AG04450 (cell line): ENCODE measurements around the gene CCDC6. TPM values are rescaled to one million over a fixed set of nuclear protein-coding genes. Genes with fewer than 3 reads are reported as not detected.
"Not testable (repeated sequence)": the region's sequence is repeated elsewhere in the genome, so short reads cannot be mapped to it uniquely, and the experiment has no call there.

ENCODE experiments used
- CTCF ChIA-PET: fragments of 300-600, 350-600 bp; formaldehyde crosslinking; extraction: SDS; loops from one replicate; lab custom pipeline; 2022; ENCODE audit warnings: antibody characterized with exemption, inconsistent platforms; lab: Charles Lee
- POLR2A ChIA-PET: fragments of 350-600 bp; formaldehyde crosslinking; extraction: SDS; loops from one replicate; lab custom pipeline; 2021; ENCODE audit warnings: antibody characterized with exemption, inconsistent platforms; lab: Yijun Ruan, JAX
- DNase-seq: peaks from one replicate; pipeline ENCODE4 v3.0.0-alpha.2; 2011; ENCODE audit warnings: low read depth, low spot score
- H3K27ac ChIP-seq: one replicate; pipeline ENCODE4 v1.5.1; 2012; ENCODE audit warnings: low read depth, low read length, control low read depth
- H3K27me3 ChIP-seq: one replicate; pipeline ENCODE4 v1.6.0; 2012; ENCODE audit warnings: low read length; ENCODE audit not compliant: control insufficient read depth, insufficient read depth
- H3K4me3 ChIP-seq: 2 replicates; pipeline ENCODE4 v1.5.1; 2011; ENCODE audit warnings: mild to moderate bottlenecking, low read depth, low read length, control low read depth
- H3K9me3 ChIP-seq: 2 replicates; pipeline ENCODE4 v1.5.1; 2012; ENCODE audit warnings: low read length; ENCODE audit not compliant: control insufficient read depth, insufficient read depth
- polyA plus RNA-seq: library from polyadenylated mRNA; depleted of rRNA; stranded (reverse); fragments of >200 nt; gene quantifications from 2 replicates; pipeline ENCODE4 v1.2.3, GENCODE V29; 2011
- TF ChIP-seq, protein P1 (sequence below): IDR thresholded peaks from 2 replicates; pipeline ENCODE4 v1.5.1; 2011; ENCODE audit warnings: low read depth, low read length, control low read depth, inconsistent platforms

The CCDC6 gene
- polyA plus RNA-seq, 1 experiment: 51.1 TPM

DNA sequence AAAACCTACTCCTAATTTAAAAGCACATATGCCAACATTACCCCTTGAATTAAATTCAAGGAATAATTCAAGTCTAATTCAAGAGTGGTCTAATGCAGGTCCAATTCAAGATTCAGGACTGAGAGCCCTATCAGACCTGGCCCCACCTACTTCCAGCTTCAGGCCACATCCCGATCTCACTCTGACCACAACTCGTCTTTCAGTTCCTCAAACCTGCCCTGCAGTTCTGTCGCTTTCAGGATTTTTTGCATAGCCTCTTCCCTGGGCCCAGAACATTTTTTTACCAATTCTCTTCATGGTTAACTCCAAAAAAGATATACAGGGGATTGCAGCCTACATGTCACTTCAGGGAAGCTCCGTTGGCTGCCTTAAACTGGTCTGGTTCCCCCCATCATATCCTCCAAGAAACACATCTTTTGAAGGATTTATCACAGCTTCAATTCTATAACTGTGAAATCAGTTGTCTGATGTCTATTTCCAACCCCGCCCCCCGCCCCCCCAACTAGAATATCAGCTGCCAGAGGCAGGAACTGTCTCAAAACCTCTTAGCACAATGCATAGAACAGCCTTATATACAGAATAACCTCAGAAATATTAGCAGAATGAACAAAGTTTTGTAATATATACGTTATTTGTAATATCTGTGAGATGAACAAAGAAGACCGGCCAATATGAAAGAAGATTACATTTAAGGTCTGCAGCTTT is 20.8 kb downstream of the CCDC6 start:
- Histone ChIP-seq H3K4me3 (no peak overlapping the region), H3K9me3 (no peaks in the 10 kb centered on the region), H3K27ac (no peak overlapping the region), H3K27me3 (no peaks in the 10 kb centered on the region)
- TF ChIP-seq, protein P1, sequence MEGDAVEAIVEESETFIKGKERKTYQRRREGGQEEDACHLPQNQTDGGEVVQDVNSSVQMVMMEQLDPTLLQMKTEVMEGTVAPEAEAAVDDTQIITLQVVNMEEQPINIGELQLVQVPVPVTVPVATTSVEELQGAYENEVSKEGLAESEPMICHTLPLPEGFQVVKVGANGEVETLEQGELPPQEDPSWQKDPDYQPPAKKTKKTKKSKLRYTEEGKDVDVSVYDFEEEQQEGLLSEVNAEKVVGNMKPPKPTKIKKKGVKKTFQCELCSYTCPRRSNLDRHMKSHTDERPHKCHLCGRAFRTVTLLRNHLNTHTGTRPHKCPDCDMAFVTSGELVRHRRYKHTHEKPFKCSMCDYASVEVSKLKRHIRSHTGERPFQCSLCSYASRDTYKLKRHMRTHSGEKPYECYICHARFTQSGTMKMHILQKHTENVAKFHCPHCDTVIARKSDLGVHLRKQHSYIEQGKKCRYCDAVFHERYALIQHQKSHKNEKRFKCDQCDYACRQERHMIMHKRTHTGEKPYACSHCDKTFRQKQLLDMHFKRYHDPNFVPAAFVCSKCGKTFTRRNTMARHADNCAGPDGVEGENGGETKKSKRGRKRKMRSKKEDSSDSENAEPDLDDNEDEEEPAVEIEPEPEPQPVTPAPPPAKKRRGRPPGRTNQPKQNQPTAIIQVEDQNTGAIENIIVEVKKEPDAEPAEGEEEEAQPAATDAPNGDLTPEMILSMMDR: no peak
- POLR2A ChIA-PET: no interaction called here
- CTCF ChIA-PET: interaction anchor here (0.6 kb wide), 1 partner anchor 992 kb away, joined by 3 read pairs; no protein-coding TSS in a partner anchor
- DNase-seq: no peak

DNA sequence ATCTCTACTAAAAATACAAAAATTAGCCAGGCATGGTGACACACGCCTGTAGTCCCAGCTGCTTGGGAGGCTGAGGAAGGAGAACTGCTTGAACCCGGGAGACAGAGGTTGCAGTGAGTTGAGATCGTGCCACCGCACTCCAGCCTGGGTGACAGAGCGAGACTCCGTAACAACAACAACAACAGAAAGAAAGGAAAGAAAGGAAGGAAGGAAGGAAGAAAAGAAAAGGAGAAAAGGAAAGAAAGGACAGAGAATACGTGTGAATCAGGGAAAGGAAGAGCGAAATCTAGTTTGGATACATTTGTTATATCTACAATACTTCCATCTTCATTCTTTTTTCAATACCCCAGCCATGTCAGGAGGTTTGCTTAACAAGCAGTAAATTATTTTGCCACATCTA is 21.5 kb downstream of the CCDC6 start:
- H3K4me3 ChIP-seq, H3K27me3 ChIP-seq, POLR2A ChIA-PET, H3K9me3 ChIP-seq, H3K27ac ChIP-seq, DNase-seq: not testable (repeated sequence)
- CTCF ChIA-PET: interaction anchor here (0.6 kb wide), 1 partner anchor 52 kb away, joined by 3 read pairs; no protein-coding TSS in a partner anchor

DNA sequence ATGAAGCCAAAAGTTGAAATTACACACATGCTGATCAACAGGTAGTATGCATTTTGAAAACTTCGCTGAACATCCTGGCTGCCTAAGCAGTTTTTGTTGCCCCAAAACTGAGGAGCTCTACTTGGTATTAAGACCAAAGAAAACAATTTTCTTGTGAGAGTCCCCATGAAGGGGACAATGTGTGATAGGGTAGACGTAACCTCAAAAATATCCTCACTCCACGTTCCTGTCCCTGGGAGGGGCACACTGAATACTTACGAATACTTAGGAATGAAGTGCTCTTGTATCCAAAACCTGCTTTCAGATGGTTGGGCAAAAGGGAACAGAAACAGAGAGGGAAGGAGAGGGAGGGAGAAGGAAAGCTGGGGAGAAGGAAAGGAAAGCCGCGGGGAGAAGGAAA is 24.7 kb downstream of the CCDC6 start:
- ChIA-PET CTCF (no interaction called here), POLR2A (no interaction called here)
- Histone ChIP-seq H3K27ac (no peak overlapping the region), H3K4me3 (no peak overlapping the region), H3K27me3 (no peaks in the 10 kb centered on the region), H3K9me3 (no peaks in the 10 kb centered on the region)
- TF ChIP-seq, protein P1: no peak
- no peak for DNase-seq

DNA sequence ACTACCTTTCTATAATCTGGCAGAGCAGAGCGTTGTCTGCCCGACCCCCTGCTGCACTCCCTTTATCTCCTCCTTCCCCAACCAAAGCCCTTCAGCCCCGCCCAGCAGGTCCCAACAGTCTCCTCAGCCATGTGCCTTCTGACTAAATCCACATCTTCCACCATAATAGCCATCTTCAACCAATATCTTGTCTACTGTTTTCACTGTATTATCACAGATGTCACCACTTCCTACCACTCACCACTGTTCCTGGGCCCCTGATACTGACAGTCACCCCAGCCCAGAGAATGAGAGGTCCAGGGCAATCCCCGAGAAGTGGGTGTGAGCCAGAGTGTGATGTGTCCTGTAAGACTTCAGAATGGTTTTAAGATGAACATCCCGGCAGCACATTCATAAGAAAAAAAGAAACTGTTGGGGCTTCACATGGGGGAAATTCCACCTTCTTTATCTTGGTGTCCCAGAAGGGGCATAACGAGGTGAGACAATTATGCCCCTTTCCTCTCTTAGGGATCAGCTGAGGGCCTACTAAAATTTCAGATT is 25.3 kb downstream of the CCDC6 start:
- Histone ChIP-seq H3K9me3 (no peaks in the 10 kb centered on the region), H3K4me3 (no peak overlapping the region), H3K27me3 (no peaks in the 10 kb centered on the region), H3K27ac (no peak overlapping the region)
- DNase-seq: no peak
- CTCF ChIA-PET: no interaction called here
- TF ChIP-seq, protein P1: no peak
- POLR2A ChIA-PET: no interaction called here

DNA sequence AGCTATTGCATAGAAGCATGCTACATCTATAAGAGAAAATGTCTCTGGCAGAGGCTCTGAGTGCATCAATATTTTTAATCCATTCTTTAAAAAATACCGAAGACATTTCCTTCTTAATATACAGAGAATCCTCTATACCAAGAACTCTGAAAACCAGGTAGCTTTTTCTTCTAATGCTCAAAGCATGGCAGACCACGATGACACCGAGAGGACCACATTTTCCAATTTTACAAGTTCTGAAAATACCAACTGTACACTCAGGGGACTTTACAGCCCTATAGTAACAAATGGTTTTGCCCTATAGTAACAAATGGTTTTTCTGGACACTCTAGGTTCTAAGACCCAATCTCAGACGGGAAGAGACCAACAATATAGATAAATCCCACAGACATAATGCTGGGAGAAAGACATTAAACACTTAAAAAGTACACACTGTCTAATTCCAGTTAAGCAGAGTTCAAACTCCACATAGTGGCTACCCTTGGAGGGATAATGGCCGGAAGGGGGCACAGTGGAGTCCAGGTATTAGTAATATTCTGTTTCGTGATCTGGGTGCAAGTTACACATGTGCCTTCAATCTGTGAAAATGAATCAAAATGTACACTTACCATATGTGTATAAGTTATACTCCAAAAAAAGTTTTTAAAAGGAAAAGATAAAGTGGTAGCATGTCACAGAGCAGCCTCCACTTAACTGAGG is 26.2 kb downstream of the CCDC6 start:
- no peak overlapping the region for H3K4me3 ChIP-seq
- H3K27ac ChIP-seq: no peak overlapping the region
- H3K9me3 ChIP-seq: no peaks in the 10 kb centered on the region
- DNase-seq: no peak
- TF ChIP-seq, protein P1: no peak
- CTCF ChIA-PET: interaction anchor here (0.9 kb wide), 1 partner anchor 26 kb away, joined by 5 read pairs; the partner anchor contains the start of gene CCDC6
- H3K27me3 ChIP-seq: no peaks in the 10 kb centered on the region
- POLR2A ChIA-PET: no interaction called here
